GM23248 (cell line): ENCODE measurements around the gene GP2.

Experiments
- EZH2 ChIP-seq: fragments of 200-600 bp; sonication (generic); IDR thresholded peaks from 2 replicates; pipeline ENCODE4 v1.6.1; 2018; ENCODE audit warnings: antibody characterized with exemption, mild to moderate bottlenecking; ENCODE audit not compliant: insufficient read depth, poor library complexity, severe bottlenecking
- EZH2phosphoT487 ChIP-seq: fragments of 200-600 bp; sonication (generic); IDR thresholded peaks from 2 replicates; pipeline ENCODE4 v1.6.1; 2018; ENCODE audit warnings: antibody characterized with exemption, moderate library complexity, mild to moderate bottlenecking, low read depth; ENCODE audit not compliant: insufficient read depth

- TF ChIP-seq EZH2 (no peak), EZH2phosphoT487 (no peak)
Measured at GRCh38 chr16:20265019-20265418, 62.3 kb downstream of the GP2 start.
